Measurements from ENCODE around the gene MATN1. TPM values are rescaled to one million over a fixed set of nuclear protein-coding genes. Genes with fewer than 3 reads are reported as not detected.

Gene MATN1
- total RNA-seq, 1 experiment from 2014 or later, result 0.24 TPM

DNA sequence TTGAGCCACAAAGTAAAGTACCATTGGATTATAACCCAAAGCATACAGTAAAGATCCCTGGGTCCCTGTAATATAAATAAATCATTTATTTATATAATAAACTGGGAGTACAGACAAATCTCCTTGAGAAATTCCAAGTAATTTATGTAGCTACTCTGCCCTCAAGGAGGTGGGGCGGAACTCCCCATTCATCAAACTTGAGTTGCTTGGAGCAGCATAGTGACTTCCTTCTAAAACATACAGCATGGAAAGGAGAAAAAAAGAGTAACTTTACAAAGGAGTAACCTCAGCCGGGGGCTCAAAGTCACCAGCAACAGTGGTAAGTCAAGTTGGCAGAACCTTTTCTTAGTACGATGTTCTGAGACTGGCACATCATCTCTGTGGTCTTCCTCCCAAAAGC is 29.7 kb upstream of the MATN1 start:
- DNase-seq (ENCODE audit: low spot score) (no peak), ATAC-seq (no peak)
- CTCF ChIA-PET, result interaction anchor here (0.5 kb wide), 1 partner anchor 635 kb away, joined by 3 read pairs; no protein-coding TSS in a partner anchor
- Mint-ChIP-seq H3K27ac (no peak overlapping the region), H3K9me3 (no peaks in the 10 kb centered on the region), H3K36me3 (no peaks in the 10 kb centered on the region), H3K4me1 (peaks cover 31% of the 10 kb centered on the region), H3K4me3 (no peak overlapping the region), H3K27me3 (ENCODE audit: low read depth) (no peaks in the 10 kb centered on the region)
- POLR2A ChIA-PET, result no interaction called here
- TF ChIP-seq, protein P1, sequence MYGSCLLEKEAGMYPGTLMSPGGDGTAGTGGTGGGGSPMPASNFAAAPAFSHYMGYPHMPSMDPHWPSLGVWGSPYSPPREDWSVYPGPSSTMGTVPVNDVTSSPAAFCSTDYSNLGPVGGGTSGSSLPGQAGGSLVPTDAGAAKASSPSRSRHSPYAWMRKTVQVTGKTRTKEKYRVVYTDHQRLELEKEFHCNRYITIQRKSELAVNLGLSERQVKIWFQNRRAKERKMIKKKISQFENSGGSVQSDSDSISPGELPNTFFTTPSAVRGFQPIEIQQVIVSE (CRISPR knock-in tag; IDR thresholded peaks at IDR 0.05; ENCODE audit: borderline replicate concordance), result no peak
- TF ChIP-seq, protein P2, sequence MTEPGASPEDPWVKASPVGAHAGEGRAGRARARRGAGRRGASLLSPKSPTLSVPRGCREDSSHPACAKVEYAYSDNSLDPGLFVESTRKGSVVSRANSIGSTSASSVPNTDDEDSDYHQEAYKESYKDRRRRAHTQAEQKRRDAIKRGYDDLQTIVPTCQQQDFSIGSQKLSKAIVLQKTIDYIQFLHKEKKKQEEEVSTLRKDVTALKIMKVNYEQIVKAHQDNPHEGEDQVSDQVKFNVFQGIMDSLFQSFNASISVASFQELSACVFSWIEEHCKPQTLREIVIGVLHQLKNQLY (CRISPR knock-in tag; IDR thresholded peaks at IDR 0.05), result no peak
- TF ChIP-seq ZNF232 (CRISPR knock-in tag; IDR thresholded peaks at IDR 0.05) (no peak), NR3C1 (CRISPR knock-in tag; conservative IDR thresholded peaks at IDR 0.05; ENCODE audit: low read depth) (no peak), ZNF423 (CRISPR knock-in tag; IDR thresholded peaks at IDR 0.05) (no peak), NFYB (CRISPR knock-in tag; conservative IDR thresholded peaks at IDR 0.05; ENCODE audit: low read depth) (no peak), ZBTB21 (CRISPR knock-in tag; IDR thresholded peaks at IDR 0.05; ENCODE audit: borderline replicate concordance) (no peak), TEAD4 (CRISPR knock-in tag; IDR thresholded peaks at IDR 0.05) (no peak), ESRRA (CRISPR knock-in tag; IDR thresholded peaks at IDR 0.05; ENCODE audit: borderline replicate concordance) (no peak), CREB1 (CRISPR knock-in tag; IDR thresholded peaks at IDR 0.05) (no peak)
- TF ChIP-seq, protein P3, sequence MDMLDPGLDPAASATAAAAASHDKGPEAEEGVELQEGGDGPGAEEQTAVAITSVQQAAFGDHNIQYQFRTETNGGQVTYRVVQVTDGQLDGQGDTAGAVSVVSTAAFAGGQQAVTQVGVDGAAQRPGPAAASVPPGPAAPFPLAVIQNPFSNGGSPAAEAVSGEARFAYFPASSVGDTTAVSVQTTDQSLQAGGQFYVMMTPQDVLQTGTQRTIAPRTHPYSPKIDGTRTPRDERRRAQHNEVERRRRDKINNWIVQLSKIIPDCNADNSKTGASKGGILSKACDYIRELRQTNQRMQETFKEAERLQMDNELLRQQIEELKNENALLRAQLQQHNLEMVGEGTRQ (CRISPR knock-in tag; IDR thresholded peaks at IDR 0.05), result no peak
- TF ChIP-seq, protein P4, sequence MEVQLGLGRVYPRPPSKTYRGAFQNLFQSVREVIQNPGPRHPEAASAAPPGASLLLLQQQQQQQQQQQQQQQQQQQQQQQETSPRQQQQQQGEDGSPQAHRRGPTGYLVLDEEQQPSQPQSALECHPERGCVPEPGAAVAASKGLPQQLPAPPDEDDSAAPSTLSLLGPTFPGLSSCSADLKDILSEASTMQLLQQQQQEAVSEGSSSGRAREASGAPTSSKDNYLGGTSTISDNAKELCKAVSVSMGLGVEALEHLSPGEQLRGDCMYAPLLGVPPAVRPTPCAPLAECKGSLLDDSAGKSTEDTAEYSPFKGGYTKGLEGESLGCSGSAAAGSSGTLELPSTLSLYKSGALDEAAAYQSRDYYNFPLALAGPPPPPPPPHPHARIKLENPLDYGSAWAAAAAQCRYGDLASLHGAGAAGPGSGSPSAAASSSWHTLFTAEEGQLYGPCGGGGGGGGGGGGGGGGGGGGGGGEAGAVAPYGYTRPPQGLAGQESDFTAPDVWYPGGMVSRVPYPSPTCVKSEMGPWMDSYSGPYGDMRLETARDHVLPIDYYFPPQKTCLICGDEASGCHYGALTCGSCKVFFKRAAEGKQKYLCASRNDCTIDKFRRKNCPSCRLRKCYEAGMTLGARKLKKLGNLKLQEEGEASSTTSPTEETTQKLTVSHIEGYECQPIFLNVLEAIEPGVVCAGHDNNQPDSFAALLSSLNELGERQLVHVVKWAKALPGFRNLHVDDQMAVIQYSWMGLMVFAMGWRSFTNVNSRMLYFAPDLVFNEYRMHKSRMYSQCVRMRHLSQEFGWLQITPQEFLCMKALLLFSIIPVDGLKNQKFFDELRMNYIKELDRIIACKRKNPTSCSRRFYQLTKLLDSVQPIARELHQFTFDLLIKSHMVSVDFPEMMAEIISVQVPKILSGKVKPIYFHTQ (CRISPR knock-in tag; IDR thresholded peaks at IDR 0.05), result no peak

DNA sequence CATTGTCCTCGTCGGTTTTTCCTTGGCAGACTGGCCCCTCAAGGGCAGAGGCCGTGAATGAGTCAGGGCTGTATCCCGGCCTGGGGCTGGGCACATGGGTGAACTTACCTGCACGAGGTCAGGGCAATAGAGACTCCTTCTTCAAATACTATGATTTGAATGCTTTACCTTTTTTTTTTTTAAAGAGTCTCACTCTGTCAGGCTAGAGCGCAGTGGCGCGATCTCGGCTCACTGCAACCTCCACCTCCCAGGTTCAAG is 29.2 kb upstream of the MATN1 start:
- peaks cover 36% of the 10 kb centered on the region for H3K4me1 Mint-ChIP-seq
- no peaks in the 10 kb centered on the region for H3K9me3 Mint-ChIP-seq
- H3K27ac Mint-ChIP-seq, result no peak overlapping the region
- H3K36me3 Mint-ChIP-seq, result no peaks in the 10 kb centered on the region
- ATAC-seq (no peak), DNase-seq (ENCODE audit: low spot score) (no peak)
- H3K4me3 Mint-ChIP-seq, result no peak overlapping the region
- no peaks in the 10 kb centered on the region for H3K27me3 Mint-ChIP-seq (ENCODE audit: low read depth)
- no peak for TF ChIP-seq ZBTB21 (CRISPR knock-in tag; IDR thresholded peaks at IDR 0.05; ENCODE audit: borderline replicate concordance)
- TF ChIP-seq, protein P5, sequence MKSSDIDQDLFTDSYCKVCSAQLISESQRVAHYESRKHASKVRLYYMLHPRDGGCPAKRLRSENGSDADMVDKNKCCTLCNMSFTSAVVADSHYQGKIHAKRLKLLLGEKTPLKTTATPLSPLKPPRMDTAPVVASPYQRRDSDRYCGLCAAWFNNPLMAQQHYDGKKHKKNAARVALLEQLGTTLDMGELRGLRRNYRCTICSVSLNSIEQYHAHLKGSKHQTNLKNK (CRISPR knock-in tag; IDR thresholded peaks at IDR 0.05), result no peak
- POLR2A ChIA-PET, result no interaction called here
- CTCF ChIA-PET, result interaction anchor here (0.5 to 5.0 kb wide), 7 partner anchors 8 to 635 kb away, joined by 3 to 40 read pairs (median 3); no protein-coding TSS in a partner anchor

DNA sequence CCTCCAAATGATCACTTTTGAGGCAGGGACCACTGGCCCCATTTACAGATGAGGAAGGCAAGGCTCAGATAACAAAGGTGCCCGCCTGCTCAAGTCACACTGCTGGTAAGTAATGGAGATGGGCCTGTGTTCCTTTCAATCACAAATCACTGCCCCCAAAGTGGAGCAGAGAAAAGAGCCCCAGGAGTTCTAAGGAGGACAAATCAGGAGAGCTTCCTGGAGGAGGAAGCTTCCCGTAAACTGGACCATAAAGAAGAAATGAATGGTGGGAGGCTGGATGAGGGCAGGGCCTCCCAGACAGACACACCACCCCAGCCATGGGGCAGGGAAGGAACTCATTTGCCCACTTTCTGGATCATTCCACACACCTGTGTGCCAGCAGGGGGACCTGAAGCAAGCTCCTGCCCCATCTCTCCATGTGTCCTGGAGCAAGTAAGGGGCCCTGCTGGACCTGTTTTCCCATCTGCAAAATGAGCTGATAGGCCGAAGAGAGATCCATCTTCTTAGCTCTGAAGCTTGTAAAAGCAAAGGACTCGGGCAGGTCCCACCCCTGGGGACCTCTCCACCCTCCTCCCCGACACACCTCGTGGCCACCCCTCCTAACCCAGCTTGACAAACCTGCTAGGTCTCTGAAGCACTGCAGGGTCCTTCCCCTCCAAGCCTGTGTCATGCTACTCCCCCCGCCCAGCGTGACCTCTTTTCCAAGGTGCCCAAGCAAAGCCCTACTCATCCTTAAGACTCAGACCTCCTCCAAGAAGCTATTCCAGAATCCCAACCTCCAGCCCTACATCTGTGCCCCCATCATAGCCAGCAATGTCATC is 28.7 kb upstream of the MATN1 start:
- Mint-ChIP-seq H3K4me3 (no peak overlapping the region), H3K9me3 (no peaks in the 10 kb centered on the region), H3K36me3 (no peaks in the 10 kb centered on the region), H3K27ac (no peak overlapping the region), H3K27me3 (ENCODE audit: low read depth) (no peaks in the 10 kb centered on the region), H3K4me1 (peaks cover 37% of the 10 kb centered on the region)
- TF ChIP-seq, protein P6, sequence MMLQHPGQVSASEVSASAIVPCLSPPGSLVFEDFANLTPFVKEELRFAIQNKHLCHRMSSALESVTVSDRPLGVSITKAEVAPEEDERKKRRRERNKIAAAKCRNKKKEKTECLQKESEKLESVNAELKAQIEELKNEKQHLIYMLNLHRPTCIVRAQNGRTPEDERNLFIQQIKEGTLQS (CRISPR knock-in tag; conservative IDR thresholded peaks at IDR 0.05), result no peak
- no peak for TF ChIP-seq ETV6 (CRISPR knock-in tag; IDR thresholded peaks at IDR 0.05)
- POLR2A ChIA-PET, result no interaction called here
- CTCF ChIA-PET, result interaction anchor here (0.7 to 5.0 kb wide), 7 partner anchors 9 to 162 kb away, joined by 3 to 40 read pairs (median 3); no protein-coding TSS in a partner anchor
- DNase-seq (ENCODE audit: low spot score) (no peak), ATAC-seq (no peak; the same call in 1 of the 2 replicates)

Measured in WTC11 (cell line).